Upper lobe of left lung (tissue), 4 donors: ENCODE results near the gene TTK.

ENCODE experiments used
- CTCF ChIP-seq, 6 experiments: fragments of 450-650 bp in 4 of 6; fragments of 200-600 bp in 2 of 6; sonication (generic) in 2 of 6; IDR thresholded peaks; one replicate each; pipeline ENCODE4 v1.5.1; 2016 to 2019; ENCODE audit warnings: antibody characterized with exemption in 6 of 6
- EP300 ChIP-seq, 4 donors: sonication (generic); formaldehyde crosslinking; IDR thresholded peaks; one replicate each; pipeline ENCODE4 v1.5.1; 2017; ENCODE audit warnings: antibody characterized with exemption in 4 of 4, control low read depth in 2 of 4
- POLR2A ChIP-seq, 4 donors: fragments of 450-650 bp; IDR thresholded peaks; one replicate each; pipeline ENCODE4 v1.5.1; 2016 to 2017; ENCODE audit warnings: antibody characterized with exemption in 4 of 4, mild to moderate bottlenecking in 2 of 4
- POLR2AphosphoS5 ChIP-seq, 2 donors: sonication (generic); formaldehyde crosslinking; IDR thresholded peaks; one replicate each; pipeline ENCODE4 v1.5.1; 2017; ENCODE audit warnings: antibody characterized with exemption in 2 of 2

GRCh38 chr6:80009531-80009930 is 5.1 kb downstream of the TTK start:
- TF ChIP-seq CTCF (IDR thresholded peaks at IDR 0.05): no peak
- TF ChIP-seq POLR2AphosphoS5 (IDR thresholded peaks at IDR 0.05): no peak
- no peak for TF ChIP-seq EP300 (IDR thresholded peaks at IDR 0.05)
- no peak for TF ChIP-seq POLR2A (IDR thresholded peaks at IDR 0.05)
